ENCODE measurements around the gene FLVCR2.

DNA sequence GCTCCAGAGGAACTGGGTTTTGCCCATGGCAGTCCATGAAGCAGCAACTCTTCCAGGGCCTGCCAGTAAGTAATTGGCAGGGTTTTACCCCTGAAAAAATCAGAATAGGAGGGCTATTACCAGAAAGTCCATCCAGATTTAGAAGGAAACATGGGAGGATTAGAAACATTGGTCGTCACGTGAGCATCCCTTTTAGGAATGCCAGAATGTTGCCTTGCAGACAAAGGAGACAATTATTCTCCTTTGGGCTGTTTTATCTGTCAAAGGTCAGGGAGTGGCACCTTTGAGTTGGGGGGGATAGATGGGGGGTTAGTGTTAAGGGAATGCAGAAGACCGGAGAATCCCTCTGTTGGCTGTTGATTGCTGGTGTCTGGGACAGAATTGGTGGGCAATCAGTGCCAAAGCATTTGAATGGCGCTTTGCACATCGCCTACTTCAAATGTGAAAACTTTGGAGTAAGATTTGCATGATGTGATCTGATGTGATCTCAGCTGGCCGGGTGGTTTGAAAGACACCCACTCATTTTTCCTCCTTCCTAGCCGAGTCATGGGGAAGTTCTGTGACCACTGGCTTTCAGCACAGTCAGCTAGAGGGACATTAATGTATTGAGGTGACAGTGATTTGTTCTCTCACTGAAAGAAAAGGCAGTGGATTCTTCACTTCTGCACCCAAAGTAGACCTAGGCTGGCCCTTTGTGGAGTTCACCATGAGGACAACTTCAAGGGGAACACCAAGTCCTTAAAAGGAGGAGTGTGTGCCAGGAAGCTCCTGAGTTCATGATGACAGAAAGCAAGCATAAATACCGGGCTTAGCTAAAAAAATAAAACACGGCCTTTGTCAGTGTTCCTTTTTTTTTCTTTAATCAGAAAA is 31.4 kb downstream of the FLVCR2 start:
- TF ChIP-seq EZH2 (IDR thresholded peaks at IDR 0.05; ENCODE audit: low read depth, unreplicated experiment) (no peak), POLR2AphosphoS5 (IDR thresholded peaks at IDR 0.05; ENCODE audit: low read depth) (no peak), CREB1 (CRISPR knock-in tag; IDR thresholded peaks at IDR 0.05; ENCODE audit: low read depth) (no peak), EZH2phosphoT487 (IDR thresholded peaks at IDR 0.05; ENCODE audit: unreplicated experiment) (no peak), ZNF114 (CRISPR knock-in tag; IDR thresholded peaks at IDR 0.05) (no peak)
- TF ChIP-seq, protein P1, sequence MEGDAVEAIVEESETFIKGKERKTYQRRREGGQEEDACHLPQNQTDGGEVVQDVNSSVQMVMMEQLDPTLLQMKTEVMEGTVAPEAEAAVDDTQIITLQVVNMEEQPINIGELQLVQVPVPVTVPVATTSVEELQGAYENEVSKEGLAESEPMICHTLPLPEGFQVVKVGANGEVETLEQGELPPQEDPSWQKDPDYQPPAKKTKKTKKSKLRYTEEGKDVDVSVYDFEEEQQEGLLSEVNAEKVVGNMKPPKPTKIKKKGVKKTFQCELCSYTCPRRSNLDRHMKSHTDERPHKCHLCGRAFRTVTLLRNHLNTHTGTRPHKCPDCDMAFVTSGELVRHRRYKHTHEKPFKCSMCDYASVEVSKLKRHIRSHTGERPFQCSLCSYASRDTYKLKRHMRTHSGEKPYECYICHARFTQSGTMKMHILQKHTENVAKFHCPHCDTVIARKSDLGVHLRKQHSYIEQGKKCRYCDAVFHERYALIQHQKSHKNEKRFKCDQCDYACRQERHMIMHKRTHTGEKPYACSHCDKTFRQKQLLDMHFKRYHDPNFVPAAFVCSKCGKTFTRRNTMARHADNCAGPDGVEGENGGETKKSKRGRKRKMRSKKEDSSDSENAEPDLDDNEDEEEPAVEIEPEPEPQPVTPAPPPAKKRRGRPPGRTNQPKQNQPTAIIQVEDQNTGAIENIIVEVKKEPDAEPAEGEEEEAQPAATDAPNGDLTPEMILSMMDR (conservative IDR thresholded peaks at IDR 0.05; ENCODE audit: low read depth in 2 of 2) = no peak
- TF ChIP-seq, protein P2, sequence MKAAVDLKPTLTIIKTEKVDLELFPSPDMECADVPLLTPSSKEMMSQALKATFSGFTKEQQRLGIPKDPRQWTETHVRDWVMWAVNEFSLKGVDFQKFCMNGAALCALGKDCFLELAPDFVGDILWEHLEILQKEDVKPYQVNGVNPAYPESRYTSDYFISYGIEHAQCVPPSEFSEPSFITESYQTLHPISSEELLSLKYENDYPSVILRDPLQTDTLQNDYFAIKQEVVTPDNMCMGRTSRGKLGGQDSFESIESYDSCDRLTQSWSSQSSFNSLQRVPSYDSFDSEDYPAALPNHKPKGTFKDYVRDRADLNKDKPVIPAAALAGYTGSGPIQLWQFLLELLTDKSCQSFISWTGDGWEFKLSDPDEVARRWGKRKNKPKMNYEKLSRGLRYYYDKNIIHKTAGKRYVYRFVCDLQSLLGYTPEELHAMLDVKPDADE (IDR thresholded peaks at IDR 0.05) = no peak
- TF ChIP-seq, protein P3, sequence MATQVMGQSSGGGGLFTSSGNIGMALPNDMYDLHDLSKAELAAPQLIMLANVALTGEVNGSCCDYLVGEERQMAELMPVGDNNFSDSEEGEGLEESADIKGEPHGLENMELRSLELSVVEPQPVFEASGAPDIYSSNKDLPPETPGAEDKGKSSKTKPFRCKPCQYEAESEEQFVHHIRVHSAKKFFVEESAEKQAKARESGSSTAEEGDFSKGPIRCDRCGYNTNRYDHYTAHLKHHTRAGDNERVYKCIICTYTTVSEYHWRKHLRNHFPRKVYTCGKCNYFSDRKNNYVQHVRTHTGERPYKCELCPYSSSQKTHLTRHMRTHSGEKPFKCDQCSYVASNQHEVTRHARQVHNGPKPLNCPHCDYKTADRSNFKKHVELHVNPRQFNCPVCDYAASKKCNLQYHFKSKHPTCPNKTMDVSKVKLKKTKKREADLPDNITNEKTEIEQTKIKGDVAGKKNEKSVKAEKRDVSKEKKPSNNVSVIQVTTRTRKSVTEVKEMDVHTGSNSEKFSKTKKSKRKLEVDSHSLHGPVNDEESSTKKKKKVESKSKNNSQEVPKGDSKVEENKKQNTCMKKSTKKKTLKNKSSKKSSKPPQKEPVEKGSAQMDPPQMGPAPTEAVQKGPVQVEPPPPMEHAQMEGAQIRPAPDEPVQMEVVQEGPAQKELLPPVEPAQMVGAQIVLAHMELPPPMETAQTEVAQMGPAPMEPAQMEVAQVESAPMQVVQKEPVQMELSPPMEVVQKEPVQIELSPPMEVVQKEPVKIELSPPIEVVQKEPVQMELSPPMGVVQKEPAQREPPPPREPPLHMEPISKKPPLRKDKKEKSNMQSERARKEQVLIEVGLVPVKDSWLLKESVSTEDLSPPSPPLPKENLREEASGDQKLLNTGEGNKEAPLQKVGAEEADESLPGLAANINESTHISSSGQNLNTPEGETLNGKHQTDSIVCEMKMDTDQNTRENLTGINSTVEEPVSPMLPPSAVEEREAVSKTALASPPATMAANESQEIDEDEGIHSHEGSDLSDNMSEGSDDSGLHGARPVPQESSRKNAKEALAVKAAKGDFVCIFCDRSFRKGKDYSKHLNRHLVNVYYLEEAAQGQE (IDR thresholded peaks at IDR 0.05; ENCODE audit: unreplicated experiment) = no peak
